ENCODE measurements around the gene NEURL1B.
"Not testable (repeated sequence)": the region's sequence is repeated elsewhere in the genome, so short reads cannot be mapped to it uniquely, and the experiment has no call there.

Gene NEURL1B

GRCh38 chr5:172640822-172641358 is at the start of gene NEURL1B:
Gene NEURL1B, plus strand, starts transcription at chr5:172641263. Its CDS starts 144 bp downstream, at chr5:172641407.
- in situ Hi-C loops (cut with MboI; ENCODE audit: low sequenced_read_pairs): no loop called here

GRCh38 chr5:172591636-172592035 is 49.4 kb upstream of the NEURL1B start:
- in situ Hi-C loops (cut with MboI; ENCODE audit: low sequenced_read_pairs): no loop called here

GRCh38 chr5:172592881-172593280 is 48.2 kb upstream of the NEURL1B start:
- in situ Hi-C loops (cut with MboI; ENCODE audit: low sequenced_read_pairs): no loop called here

- in situ Hi-C loops (cut with MboI; ENCODE audit: low sequenced_read_pairs): no loop called here
Measured at GRCh38 chr5:172593306-172593705, 47.8 kb upstream of the NEURL1B start.

GRCh38 chr5:172593721-172594235 is 47.3 kb upstream of the NEURL1B start:
- in situ Hi-C loops (cut with MboI; ENCODE audit: low sequenced_read_pairs): no loop called here

GRCh38 chr5:172594431-172594830 is 46.6 kb upstream of the NEURL1B start:
- in situ Hi-C loops (cut with MboI; ENCODE audit: low sequenced_read_pairs): no loop called here

- in situ Hi-C loops (cut with MboI; ENCODE audit: low sequenced_read_pairs): no loop called here
Measured at GRCh38 chr5:172594867-172595466, 46.1 kb upstream of the NEURL1B start.

GRCh38 chr5:172595596-172596455 is 45.2 kb upstream of the NEURL1B start:
- in situ Hi-C loops (cut with MboI; ENCODE audit: low sequenced_read_pairs): no loop called here

- in situ Hi-C loops (cut with MboI; ENCODE audit: low sequenced_read_pairs): no loop called here
Measured at GRCh38 chr5:172596638-172597231, 44.3 kb upstream of the NEURL1B start.

- in situ Hi-C loops (cut with MboI; ENCODE audit: low sequenced_read_pairs): no loop called here
Measured at GRCh38 chr5:172597755-172598155, 43.3 kb upstream of the NEURL1B start.

GRCh38 chr5:172598251-172599203 is 42.5 kb upstream of the NEURL1B start:
- in situ Hi-C loops (cut with MboI; ENCODE audit: low sequenced_read_pairs): no loop called here

- in situ Hi-C loops (cut with MboI; ENCODE audit: low sequenced_read_pairs): no loop called here
Measured at GRCh38 chr5:172599204-172599567, 41.9 kb upstream of the NEURL1B start.

GRCh38 chr5:172600571-172600970 is 40.5 kb upstream of the NEURL1B start:
- in situ Hi-C loops (cut with MboI; ENCODE audit: low sequenced_read_pairs): no loop called here

- in situ Hi-C loops (cut with MboI; ENCODE audit: low sequenced_read_pairs): not testable (repeated sequence)
Measured at GRCh38 chr5:172601576-172601975, 39.5 kb upstream of the NEURL1B start.

- in situ Hi-C loops (cut with MboI; ENCODE audit: low sequenced_read_pairs): no loop called here
Measured at GRCh38 chr5:172602783-172603231, 38.3 kb upstream of the NEURL1B start.

GRCh38 chr5:172603251-172603806 is 37.7 kb upstream of the NEURL1B start:
- in situ Hi-C loops (cut with MboI; ENCODE audit: low sequenced_read_pairs): no loop called here

- in situ Hi-C loops (cut with MboI; ENCODE audit: low sequenced_read_pairs): no loop called here
Measured at GRCh38 chr5:172605466-172605865, 35.6 kb upstream of the NEURL1B start.

GRCh38 chr5:172606156-172606785 is 34.8 kb upstream of the NEURL1B start:
- in situ Hi-C loops (cut with MboI; ENCODE audit: low sequenced_read_pairs): no loop called here

- in situ Hi-C loops (cut with MboI; ENCODE audit: low sequenced_read_pairs): no loop called here
Measured at GRCh38 chr5:172607213-172607793, 33.8 kb upstream of the NEURL1B start.
